Measurements from ENCODE around the gene CSF2RB.
"Not testable (repeated sequence)": the region's sequence is repeated elsewhere in the genome, so short reads cannot be mapped to it uniquely, and the experiment has no call there.

The CSF2RB gene

DNA sequence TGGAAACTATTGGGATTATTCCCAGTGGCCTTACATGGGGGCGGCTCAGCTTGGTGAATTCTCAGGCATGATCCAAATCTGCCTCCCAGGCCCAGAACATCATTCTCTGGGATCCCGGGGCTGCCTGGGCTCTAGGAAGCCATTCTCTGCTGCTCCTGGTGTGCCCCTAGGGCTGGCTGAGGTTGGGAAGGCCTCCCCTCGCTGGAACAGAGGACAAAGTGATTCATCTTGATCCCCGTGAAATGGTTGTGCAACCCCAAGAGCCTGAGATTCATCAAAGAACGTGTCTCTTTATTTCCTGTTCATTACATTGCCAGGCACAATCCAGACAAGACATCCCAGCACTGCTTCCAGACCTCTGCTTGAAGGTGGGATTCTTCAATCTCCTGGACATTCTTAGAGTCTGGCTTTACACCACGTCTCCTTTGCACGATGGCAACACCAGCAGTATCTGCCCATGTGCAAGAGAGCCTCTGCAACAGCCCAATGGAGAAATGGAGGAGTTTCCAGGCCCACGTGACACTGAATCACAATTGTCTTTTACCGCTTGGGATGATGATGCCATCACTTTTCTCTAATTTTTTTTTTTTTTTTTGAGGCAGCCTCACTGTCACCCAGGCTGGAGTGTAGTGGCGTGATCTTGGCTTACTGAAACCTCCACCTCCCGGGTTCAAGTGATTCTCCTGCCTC lies 53.6 kb downstream of the CSF2RB start:
- no peak for DNase-seq (ENCODE audit: low read depth in 2 of 2)

GRCh38 chr22:36968249-36968964 lies 55.0 kb downstream of the CSF2RB start:
- no peak for DNase-seq (ENCODE audit: low read depth in 2 of 2)

DNA sequence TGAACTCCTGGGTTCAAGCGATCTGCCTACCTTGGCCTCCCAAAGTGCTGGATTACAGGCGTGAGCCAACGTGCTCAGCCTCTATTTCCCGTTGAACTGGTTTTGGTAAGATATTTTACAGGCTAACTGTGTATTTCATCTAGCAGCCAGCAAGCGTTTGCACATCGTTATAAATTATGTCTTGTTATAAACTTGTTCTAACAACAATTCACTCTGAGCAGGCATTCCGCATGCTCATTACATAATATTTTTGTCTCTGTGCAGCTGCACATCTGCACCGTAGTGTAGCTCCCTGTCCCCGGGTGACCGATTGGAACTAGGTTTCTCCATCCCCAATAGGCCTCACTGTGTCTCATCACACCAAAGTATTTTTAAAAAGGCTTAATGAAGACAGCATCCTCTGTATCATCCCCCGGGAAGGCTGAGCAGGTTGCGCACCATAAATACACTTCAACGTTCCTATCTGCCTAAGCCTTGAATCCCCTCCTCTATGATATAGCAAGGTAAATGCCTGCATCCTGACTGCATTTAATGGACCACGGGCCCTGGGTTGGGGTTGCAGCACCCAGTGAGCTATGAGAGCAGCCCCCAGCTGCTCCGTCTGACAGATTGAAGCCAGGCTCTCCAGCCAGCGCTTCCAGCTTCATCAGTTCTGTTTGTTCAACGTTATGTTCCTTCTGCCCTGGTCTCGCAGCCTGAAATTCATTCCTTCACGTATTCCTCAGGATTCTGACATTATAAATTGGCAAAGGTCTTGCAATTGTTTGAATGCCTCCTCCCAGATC lies 58.1 kb downstream of the CSF2RB start:
- no peak for DNase-seq (ENCODE audit: low read depth in 2 of 2)

- no peak for DNase-seq (ENCODE audit: low read depth in 2 of 2)
Observed at GRCh38 chr22:36976606-36977005, 63.2 kb downstream of the CSF2RB start.

DNA sequence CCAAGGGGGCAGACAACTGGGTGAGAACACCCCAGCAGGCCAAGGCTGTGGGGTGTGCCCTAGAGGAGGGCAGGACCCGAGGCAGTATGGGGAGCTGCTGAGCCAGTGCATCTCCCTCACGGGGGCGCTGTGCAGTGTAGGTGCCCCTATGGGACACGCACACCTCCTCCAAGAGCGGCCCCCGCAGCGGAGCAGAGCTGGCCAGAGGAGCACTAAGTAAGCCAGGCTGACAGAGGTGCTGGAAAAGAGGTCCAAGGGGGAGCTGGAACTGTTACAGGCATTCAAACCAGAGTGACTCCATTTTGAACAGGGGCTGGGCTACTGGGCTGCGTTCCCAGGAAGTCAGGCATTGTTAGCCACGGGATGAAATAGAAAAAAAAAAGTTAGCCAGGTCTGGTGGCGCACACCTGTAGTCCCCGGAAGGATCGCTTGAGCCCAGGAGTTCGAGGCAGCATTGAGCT lies 64.0 kb downstream of the CSF2RB start:
- DNase-seq (ENCODE audit: low read depth in 2 of 2): peak; percentile 46 to 78

DNA sequence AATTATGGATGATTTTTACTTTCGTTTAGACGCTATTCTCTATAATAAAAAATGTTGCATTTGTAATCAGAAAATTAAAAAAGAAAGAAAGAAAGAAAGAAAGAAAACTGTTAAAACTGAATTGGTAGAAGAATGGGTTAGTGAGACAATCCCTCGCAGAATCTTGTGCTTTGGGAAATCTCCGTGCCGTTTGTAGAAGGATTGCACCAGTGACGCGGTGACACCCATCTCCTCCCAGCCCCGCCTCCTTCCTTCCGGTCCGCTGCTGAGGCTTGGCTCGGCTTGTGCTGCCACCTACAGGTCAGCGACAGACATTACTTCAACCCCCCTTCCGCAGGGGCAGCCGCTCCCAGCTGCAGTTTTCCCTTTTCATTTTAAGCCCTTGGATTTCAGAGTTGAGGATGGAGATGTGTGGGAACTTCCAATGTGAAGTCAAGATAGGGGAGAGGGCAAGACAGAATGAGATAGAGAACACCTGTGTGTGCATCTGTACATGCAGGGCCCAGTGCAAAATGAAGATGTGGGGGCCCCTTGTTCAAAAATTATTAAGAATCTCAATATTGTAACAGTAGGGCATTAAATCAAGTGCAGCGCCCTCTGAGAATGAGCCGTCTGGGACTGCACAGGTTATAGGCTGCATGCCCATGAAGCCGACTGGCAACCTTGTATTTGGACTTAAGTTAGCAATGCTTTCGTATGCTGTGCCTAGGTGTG lies 64.7 kb downstream of the CSF2RB start:
- peak; percentile 78 to 90 for DNase-seq (ENCODE audit: low read depth in 2 of 2)

DNA sequence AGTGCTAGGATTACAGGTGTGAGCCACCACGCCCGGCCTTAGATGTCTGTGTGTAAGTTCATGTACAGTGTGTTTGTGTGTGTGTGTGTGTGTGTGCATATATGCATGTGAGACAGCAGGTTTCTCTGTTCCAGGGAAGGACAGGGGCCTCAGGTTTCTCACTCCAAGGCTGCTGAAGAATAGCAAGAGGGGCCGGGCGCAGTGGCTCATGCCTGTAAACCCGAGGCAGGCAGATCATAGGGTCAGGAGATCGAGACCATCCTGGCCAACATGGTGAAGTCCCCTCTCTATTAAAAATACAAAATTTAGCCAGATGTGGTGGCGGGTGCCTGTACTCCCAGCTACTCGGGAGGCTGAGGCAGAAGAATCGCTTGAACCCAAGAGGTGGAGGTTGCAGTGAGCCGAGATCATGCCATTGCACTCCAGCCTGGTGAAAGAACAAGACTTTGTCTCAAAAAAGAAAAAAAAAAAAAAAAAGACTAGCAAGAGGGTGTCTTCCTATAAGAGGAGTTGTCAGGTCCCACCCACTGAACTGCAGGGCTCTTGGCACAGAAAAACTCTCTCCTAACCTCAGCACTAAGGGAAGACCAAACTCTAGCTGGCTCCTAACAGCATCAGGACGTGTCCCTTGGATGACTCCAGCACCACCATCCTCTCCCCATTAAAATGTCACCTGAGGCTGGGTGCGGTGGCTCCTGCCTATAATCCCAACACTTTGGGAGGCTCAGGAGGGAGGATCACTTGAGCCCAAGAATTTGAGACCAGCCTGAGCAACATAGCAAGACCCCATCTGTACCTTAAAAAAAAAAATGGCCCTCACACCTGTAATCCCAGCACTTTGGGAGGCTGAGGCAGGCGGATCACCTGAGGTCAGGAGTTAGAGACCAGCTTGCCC lies 65.8 kb downstream of the CSF2RB start:
- DNase-seq (ENCODE audit: low read depth in 2 of 2): no peak

GRCh38 chr22:36981247-36981775 lies 67.9 kb downstream of the CSF2RB start:
- no peak for DNase-seq (ENCODE audit: low read depth in 2 of 2)

DNA sequence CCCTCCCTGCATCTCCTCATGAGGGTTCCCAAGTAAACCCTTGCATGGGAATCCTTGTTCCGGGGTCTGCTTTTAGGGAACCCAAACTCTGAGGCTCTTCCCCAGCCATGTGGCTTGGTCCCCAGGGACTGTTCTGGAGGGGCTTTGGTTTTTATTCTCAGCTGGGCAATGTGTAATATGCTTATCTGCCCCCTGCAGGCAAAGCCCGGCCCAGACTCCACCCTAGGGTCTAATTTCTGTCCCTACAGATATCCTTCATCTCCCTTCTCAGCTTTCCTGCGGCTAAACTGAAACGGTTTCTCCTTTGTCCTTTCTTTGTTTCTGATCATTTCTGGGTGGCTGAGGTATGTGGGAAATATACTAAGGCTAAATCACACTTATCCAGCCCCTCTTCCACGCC lies 68.7 kb downstream of the CSF2RB start:
- DNase-seq (ENCODE audit: low read depth in 2 of 2): no peak

DNA sequence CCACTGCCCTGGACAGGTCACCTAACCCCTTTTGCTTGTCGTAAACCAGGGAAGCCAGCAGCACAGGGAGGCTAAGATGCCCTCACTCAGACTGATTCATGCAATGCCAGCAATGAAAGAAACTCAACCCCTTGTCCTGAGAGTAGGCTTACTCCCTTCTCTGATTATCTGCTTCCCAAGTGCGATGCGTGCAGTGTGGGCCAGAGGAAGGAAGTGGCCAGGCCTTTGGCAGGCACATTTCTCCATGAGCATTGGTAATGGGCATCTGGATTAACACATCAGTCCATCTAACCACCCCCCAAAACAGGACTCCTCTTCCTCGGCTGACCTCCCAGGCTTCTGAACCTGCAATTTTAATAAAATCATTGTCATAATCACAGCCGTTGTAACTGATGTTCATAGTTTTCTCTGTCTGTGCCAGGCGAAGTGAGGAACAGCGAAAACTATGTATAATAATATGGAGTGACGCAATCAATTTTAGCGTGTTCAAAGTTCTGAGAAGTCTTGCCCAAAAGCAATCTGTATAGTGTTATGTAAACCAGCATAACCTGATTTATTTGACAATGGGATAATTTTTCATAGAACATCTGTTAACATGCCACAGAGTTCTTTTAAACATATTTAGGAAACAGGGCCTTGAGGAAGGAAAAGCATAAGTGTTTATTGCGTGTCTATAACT lies 71.9 kb downstream of the CSF2RB start:
- DNase-seq (ENCODE audit: low read depth in 2 of 2): no peak

- DNase-seq (ENCODE audit: low read depth in 2 of 2): peak in 1 of 2 experiments; percentile 70
Observed at GRCh38 chr22:36986242-36986821, 72.9 kb downstream of the CSF2RB start.

DNA sequence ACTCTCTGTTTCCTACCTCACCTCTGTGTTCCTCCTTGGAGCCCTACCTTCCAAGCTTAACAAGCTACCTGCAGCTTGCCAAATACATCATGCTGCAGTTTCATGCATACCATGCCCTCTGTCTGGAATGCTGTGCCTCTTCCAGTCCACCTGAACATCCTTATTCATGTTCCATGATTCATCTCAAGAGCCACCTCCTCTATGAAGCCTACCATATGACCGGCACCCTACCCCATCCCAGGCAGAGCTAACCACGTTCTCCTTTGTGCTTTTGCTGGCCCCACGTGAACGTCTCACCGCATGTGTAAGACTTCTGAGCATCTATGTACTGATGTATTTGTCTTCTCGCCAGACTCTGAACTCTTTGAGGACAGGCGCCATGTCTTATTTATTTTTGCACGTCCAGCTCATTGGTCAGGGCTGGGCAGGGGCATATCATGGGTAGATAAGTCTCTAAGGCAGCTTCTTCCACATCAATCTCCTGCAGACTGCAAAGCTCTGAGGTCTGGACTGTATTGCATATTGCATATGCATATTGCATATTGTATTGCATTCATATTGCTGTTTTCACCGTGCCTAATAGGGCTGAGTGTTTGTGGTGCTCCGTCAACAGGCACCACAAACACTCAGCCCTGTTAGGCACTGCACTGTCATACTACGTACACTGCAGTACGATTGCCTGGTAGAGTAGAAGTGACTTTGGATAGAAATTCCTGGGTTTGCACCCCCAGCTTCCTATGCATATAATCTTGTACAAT lies 74.8 kb downstream of the CSF2RB start:
- no peak for DNase-seq (ENCODE audit: low read depth in 2 of 2)

DNA sequence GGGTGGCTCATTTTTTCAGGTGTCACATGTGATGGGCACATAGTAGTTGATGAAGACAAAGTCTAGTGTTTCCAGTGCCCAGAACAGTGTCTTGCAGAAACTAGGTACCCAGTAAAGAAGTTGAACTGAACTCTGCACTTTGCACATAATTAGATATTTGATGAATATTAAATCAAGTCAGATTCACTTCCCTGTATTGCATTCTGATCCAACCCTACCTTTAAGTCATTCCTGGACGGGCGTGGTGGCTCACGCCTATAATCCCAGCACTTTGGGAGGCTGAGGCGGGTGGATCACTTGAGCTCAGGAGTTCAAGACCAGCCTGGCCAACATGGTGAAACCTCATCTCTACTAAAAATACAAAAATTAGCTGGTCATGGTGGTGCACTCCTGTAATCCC lies 75.6 kb downstream of the CSF2RB start:
- DNase-seq (ENCODE audit: low read depth in 2 of 2): not testable (repeated sequence)

All from stimulated activated CD4-positive, alpha-beta T cell treated with anti-CD3 and anti-CD28 coated beads, Interleukin-12 subunit alpha, Interleukin-12 subunit beta, amount 100 ng/mL, for 24 hours (primary cell).